WI38 (cell line): ENCODE measurements around the gene SHH.

Source experiments
- H3K4me3 ChIP-seq: 2 replicates; pipeline ENCODE4 v1.5.1; 2011; ENCODE audit warnings: low read depth, mild to moderate bottlenecking, control low read depth, low read length
- TF ChIP-seq, protein P1 (sequence below): IDR thresholded peaks from 2 replicates; pipeline ENCODE4 v1.5.1; 2012; ENCODE audit warnings: low read depth, mild to moderate bottlenecking, control low read depth, low read length

SHH gene

GRCh38 chr7:155793720-155794119 lies 18.5 kb downstream of the SHH start:
- TF ChIP-seq, protein P1, sequence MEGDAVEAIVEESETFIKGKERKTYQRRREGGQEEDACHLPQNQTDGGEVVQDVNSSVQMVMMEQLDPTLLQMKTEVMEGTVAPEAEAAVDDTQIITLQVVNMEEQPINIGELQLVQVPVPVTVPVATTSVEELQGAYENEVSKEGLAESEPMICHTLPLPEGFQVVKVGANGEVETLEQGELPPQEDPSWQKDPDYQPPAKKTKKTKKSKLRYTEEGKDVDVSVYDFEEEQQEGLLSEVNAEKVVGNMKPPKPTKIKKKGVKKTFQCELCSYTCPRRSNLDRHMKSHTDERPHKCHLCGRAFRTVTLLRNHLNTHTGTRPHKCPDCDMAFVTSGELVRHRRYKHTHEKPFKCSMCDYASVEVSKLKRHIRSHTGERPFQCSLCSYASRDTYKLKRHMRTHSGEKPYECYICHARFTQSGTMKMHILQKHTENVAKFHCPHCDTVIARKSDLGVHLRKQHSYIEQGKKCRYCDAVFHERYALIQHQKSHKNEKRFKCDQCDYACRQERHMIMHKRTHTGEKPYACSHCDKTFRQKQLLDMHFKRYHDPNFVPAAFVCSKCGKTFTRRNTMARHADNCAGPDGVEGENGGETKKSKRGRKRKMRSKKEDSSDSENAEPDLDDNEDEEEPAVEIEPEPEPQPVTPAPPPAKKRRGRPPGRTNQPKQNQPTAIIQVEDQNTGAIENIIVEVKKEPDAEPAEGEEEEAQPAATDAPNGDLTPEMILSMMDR: no peak
- H3K4me3 ChIP-seq: no peak overlapping the region

DNA sequence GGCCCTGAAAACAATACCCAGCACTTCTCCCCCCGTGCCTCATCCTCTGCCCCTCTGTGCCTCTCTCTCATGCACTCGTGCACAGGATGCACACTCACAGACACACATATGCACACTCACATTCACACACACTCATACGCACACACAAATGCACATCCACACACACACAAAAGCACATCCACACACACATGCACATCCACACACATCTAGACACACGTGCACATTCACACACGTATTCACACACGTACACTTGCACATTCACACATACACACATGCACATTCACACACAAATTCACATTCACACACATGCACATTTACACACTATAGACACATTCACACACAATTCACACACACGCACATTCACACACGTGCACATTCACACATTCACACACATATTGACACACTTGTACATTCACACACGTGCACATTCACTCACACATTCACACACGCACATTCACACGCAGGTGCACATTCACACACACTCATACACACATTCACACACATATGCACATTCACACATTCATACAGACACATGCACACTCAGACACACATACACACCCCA lies 19.2 kb downstream of the SHH start:
- no peak overlapping the region for H3K4me3 ChIP-seq
- TF ChIP-seq, protein P1: no peak

- TF ChIP-seq, protein P1: no peak
- H3K4me3 ChIP-seq: no peak overlapping the region
Measured at GRCh38 chr7:155792315-155792960, 19.8 kb downstream of the SHH start.

- TF ChIP-seq, protein P1: no peak
- H3K4me3 ChIP-seq: no peak overlapping the region
Measured at GRCh38 chr7:155791836-155792235, 20.4 kb downstream of the SHH start.

- no peak overlapping the region for H3K4me3 ChIP-seq
- TF ChIP-seq, protein P1: no peak
Measured at GRCh38 chr7:155791214-155791737, 21.0 kb downstream of the SHH start.

DNA sequence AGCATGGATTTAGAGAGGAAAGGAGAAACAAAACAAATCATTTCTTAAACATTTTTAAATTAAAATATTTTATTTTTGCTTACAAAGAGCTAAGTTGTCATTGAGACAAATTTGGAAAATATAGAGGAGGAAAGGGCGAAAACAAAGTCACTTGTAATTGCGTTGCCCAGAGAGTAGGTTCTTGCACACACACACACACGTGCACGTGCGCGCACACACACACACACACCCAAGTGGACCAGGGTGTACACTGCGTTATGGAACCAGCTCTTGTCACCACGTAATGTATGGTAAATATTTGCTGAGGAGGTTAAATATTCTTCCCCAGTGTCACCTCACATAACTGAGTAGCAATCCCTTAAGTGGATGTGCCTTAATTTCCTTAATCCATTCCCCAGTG lies 21.6 kb downstream of the SHH start:
- H3K4me3 ChIP-seq: no peak overlapping the region
- TF ChIP-seq, protein P1: no peak

DNA sequence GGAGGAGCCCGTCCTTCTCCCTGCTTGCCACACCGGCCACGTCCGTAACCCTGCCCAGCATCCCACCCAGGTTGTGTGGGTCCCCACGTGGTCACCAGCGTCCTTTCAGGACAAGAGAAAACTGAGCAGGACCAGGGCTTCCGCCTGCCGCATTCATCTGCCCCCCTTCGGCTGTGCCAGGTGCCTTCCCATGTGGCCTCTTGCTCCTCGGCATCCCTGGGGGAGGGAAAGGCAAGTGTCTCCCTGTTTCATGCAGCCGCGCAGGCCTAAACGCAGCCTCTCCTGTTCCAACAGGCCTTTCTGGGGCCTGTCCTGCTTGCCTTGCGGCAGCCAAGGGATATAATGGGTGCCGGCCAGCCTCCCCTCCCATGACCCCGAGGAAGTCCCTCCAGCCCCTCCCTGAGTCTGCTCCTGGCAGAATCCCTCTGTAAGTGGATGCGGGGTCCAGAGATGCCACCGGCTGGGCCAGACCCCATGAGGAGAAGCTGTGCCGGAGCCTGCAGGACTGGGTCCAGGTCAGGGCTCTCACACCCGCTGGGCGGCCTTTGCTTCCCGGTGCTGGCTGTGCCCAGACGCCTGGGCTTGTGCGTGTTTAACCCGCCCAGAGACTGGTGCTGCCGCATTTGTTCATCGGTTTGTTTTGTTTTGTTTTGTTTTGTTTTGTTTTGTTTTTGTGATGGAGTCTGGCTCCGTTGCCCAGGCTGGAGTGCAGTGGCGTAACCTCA lies 23.1 kb downstream of the SHH start:
- H3K4me3 ChIP-seq: no peak overlapping the region
- TF ChIP-seq, protein P1: no peak
